HepG2 (cell line): ENCODE data around the gene CAD. TPM values are rescaled to one million over a fixed set of nuclear protein-coding genes. Genes with fewer than 3 reads are reported as not detected.

Source experiments
- ARNT ChIP-seq: fragments of 450-650 bp; IDR thresholded peaks from 2 replicates; pipeline ENCODE4 v1.6.1; 2017
- ASH2L ChIP-seq: fragments of 300-600, 200-600 bp; sonication (generic); IDR thresholded peaks from 2 replicates; pipeline ENCODE4 v1.7.0; 2017; ENCODE audit warnings: low read depth, mild to moderate bottlenecking, moderate library complexity, mixed read lengths, low read length; ENCODE audit not compliant: insufficient read length
- CBX2 ChIP-seq, 2 experiments: fragments of 200-600 bp in 1 of 2; sonication (generic); formaldehyde crosslinking in 1 of 2; IDR thresholded peaks; 2 replicates each; pipeline versions ENCODE4 v1.7.0 to v1.8.1; 2018 to 2022; ENCODE audit warnings: low read depth in 2 of 2, low read length in 1 of 2, mild to moderate bottlenecking in 1 of 2, missing genetic modification reagents in 1 of 2
- ERF ChIP-seq: IDR thresholded peaks from 2 replicates; pipeline ENCODE4 v1.6.1; 2018; ENCODE audit warnings: missing biosample characterization, missing genetic modification reagents
- NPAS2 ChIP-seq: sonication (generic); formaldehyde crosslinking; IDR thresholded peaks from 2 replicates; pipeline ENCODE4 v1.8.0; 2022; ENCODE audit warnings: mild to moderate bottlenecking, missing genetic modification reagents, borderline replicate concordance
- ONECUT2 ChIP-seq: sonication (generic); formaldehyde crosslinking; IDR thresholded peaks from 2 replicates; pipeline ENCODE4 v1.4.0; 2020; ENCODE audit warnings: missing genetic modification reagents
- PHF20 ChIP-seq: sonication (generic); formaldehyde crosslinking; IDR thresholded peaks from 2 replicates; pipeline ENCODE4 v1.5.0; 2020; ENCODE audit warnings: mild to moderate bottlenecking, missing genetic modification reagents
- PHF5A ChIP-seq: IDR thresholded peaks from one replicate; pipeline ENCODE4 v1.6.1; 2018; ENCODE audit warnings: low read depth, missing genetic modification reagents; ENCODE audit not compliant: unreplicated experiment
- SMAD3 ChIP-seq: sonication (generic); formaldehyde crosslinking; IDR thresholded peaks from 2 replicates; pipeline ENCODE4 v1.4.0; 2020; ENCODE audit warnings: missing genetic modification reagents
- TAF15 ChIP-seq: fragments of 200-400 bp; formaldehyde crosslinking; IDR thresholded peaks from one replicate; pipeline ENCODE4 v1.6.1; 2018; ENCODE audit warnings: mild to moderate bottlenecking, low read depth, low read length; ENCODE audit not compliant: poor library complexity, severe bottlenecking
- ZNF124 ChIP-seq: sonication (generic); formaldehyde crosslinking; IDR thresholded peaks from 2 replicates; pipeline ENCODE4 v1.4.0; 2020; ENCODE audit warnings: missing genetic modification reagents
- ZNF274 ChIP-seq: sonication (generic); formaldehyde crosslinking; IDR thresholded peaks from 2 replicates; pipeline ENCODE4 v1.5.1; 2020; ENCODE audit warnings: mild to moderate bottlenecking, missing genetic modification reagents
- ZNF335 ChIP-seq: sonication (generic); formaldehyde crosslinking; IDR thresholded peaks from 2 replicates; pipeline ENCODE4 v1.4.0; 2020; ENCODE audit warnings: missing genetic modification reagents
- ZNF501 ChIP-seq: sonication (generic); formaldehyde crosslinking; IDR thresholded peaks from 2 replicates; pipeline ENCODE4 v1.5.1; 2020; ENCODE audit warnings: mild to moderate bottlenecking, moderate library complexity, missing genetic modification reagents
- ZNF543 ChIP-seq: sonication (generic); formaldehyde crosslinking; IDR thresholded peaks from 2 replicates; pipeline ENCODE4 v1.4.0; 2020; ENCODE audit warnings: mild to moderate bottlenecking, missing genetic modification reagents
- ZNF564 ChIP-seq: sonication (generic); formaldehyde crosslinking; IDR thresholded peaks from 2 replicates; pipeline ENCODE4 v1.8.1; 2023; ENCODE audit warnings: mild to moderate bottlenecking, missing genetic modification reagents
- ZNF619 ChIP-seq: sonication (generic); formaldehyde crosslinking; IDR thresholded peaks from 2 replicates; pipeline ENCODE4 v1.4.0; 2020; ENCODE audit warnings: mild to moderate bottlenecking, missing genetic modification reagents
- polyA plus RNA-seq, 8 experiments: library from polyadenylated mRNA; depleted of rRNA in 3 of 8; stranded (reverse) in 7 of 8; unstranded in 1 of 8; fragments of >200 nt; fragmentation: Illumina TruSeq in 4 of 8; extraction: Trizol in 4 of 8; gene quantifications; 2 replicates each; pipeline versions ENCODE4 v1.2.1 to v1.2.3, GENCODE V29; 2011 to 2016; ENCODE audit warnings: low read depth in 4 of 8, missing spikeins in 1 of 8, mixed read lengths in 1 of 8; ENCODE audit not compliant: insufficient read depth in 1 of 8
- total RNA-seq, 5 experiments: library from RNA; depleted of rRNA; stranded (reverse); fragments of >200 nt; fragmentation: Illumina TruSeq; extraction: Trizol; gene quantifications; 2 replicates each; pipeline ENCODE4 v1.2.3, GENCODE V29; 2016; ENCODE audit warnings: low read depth in 1 of 5
- TF ChIP-seq, protein P1 (sequence below): sonication (generic); formaldehyde crosslinking; IDR thresholded peaks from 2 replicates; pipeline ENCODE4 v1.4.0; 2020; ENCODE audit warnings: missing genetic modification reagents
- TF ChIP-seq, protein P2 (sequence below): sonication (generic); formaldehyde crosslinking; IDR thresholded peaks from 2 replicates; pipeline ENCODE4 v1.8.0; 2022; ENCODE audit warnings: missing genetic modification reagents, mild to moderate bottlenecking, inconsistent platforms, borderline replicate concordance
- TF ChIP-seq, protein P3 (sequence below): sonication (generic); formaldehyde crosslinking; IDR thresholded peaks from 2 replicates; pipeline ENCODE4 v1.8.1; 2023; ENCODE audit warnings: mild to moderate bottlenecking, inconsistent platforms, moderate library complexity, missing genetic modification reagents, borderline replicate concordance
- TF ChIP-seq, protein P4 (sequence below): sonication (generic); formaldehyde crosslinking; conservative IDR thresholded peaks from 2 replicates; pipeline ENCODE4 v1.4.0; 2020; ENCODE audit warnings: mild to moderate bottlenecking, missing genetic modification reagents, moderate library complexity

CAD gene
- total and polyA plus RNA-seq, 2 of the 13 experiments (the other 11 are each of a cell fraction or from before 2014, with no cell fraction given): 21.7 to 37.0 TPM

DNA sequence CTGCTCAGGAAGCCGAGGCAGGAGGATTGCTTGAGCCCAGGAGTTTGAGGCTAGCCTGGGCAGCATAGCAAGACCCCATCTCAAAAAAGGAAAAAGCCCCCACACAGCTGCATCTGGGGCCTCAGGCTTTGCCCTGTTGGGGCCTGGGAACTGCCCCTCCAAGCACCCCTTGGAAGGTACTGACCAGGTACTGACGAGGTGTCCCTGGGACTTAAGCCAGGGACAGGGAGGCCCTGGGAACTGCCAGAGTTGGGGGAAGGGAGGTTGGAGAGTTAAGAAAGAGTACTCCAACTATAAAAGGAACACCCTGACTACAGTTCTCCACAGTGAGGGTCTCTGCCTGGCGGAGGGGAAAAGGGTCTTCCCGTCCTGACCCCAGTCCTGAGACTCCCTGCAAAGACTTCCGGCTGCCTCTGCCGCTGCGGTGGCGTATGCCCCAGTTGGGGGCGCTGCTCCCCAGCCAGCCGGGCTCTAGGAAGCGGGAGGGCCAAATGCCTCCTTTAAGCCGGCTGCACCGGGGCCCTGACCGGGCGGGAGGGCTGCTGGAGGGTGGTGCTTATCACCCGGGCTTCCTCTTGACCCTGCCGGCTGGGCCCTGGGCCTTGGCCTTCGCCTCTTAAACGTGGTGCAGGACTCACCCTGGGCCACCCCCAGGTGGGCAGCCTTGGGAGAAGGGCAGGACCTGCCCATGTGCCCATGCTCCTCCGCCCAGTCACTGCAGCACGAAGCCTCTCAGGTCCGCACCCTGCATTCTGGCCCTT is 32.9 kb downstream of the CAD start (continued):
- TF ChIP-seq ARNT: no peak
- TF ChIP-seq CBX2 (IDR thresholded peaks at IDR 0.05; ENCODE audit: low read depth, low read length): no peak
- TF ChIP-seq CBX2 (CRISPR knock-in tag; IDR thresholded peaks at IDR 0.05; ENCODE audit: low read depth): 0 out of 2 replicates have a peak, but pooled peaks have one; percentile 35
- no peak for TF ChIP-seq SMAD3 (CRISPR knock-in tag)
- TF ChIP-seq ZNF335 (CRISPR knock-in tag): 0 out of 2 replicates have a peak, but pooled peaks have one; percentile 45
- peak; percentile 42 for TF ChIP-seq ASH2L
- TF ChIP-seq TAF15: no peak
- TF ChIP-seq, protein P1, sequence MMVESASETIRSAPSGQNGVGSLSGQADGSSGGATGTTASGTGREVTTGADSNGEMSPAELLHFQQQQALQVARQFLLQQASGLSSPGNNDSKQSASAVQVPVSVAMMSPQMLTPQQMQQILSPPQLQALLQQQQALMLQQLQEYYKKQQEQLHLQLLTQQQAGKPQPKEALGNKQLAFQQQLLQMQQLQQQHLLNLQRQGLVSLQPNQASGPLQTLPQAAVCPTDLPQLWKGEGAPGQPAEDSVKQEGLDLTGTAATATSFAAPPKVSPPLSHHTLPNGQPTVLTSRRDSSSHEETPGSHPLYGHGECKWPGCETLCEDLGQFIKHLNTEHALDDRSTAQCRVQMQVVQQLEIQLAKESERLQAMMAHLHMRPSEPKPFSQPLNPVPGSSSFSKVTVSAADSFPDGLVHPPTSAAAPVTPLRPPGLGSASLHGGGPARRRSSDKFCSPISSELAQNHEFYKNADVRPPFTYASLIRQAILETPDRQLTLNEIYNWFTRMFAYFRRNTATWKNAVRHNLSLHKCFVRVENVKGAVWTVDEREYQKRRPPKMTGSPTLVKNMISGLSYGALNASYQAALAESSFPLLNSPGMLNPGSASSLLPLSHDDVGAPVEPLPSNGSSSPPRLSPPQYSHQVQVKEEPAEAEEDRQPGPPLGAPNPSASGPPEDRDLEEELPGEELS: peak; percentile 42; the same call in 1 of the 2 replicates
- TF ChIP-seq, protein P2, sequence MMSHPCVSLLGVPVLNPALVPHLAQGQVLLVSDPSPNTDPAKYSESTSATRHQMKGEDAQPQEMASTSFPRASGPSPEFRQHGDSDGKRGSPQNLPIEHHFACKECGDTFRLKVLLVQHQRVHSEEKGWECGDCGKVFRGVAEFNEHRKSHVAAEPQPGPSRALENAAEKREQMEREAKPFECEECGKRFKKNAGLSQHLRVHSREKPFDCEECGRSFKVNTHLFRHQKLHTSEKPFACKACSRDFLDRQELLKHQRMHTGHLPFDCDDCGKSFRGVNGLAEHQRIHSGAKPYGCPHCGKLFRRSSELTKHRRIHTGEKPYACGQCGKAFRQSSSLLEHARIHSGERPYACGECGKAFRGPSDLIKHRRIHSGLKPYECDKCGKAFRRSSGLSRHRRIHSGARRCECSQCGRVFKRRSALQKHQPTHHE (CRISPR knock-in tag): peak; percentile 89; the same call in 1 of the 2 replicates
- TF ChIP-seq ZNF564 (CRISPR knock-in tag): 0 out of 2 replicates have a peak, but pooled peaks have one; percentile 59
- TF ChIP-seq ZNF274 (CRISPR knock-in tag): peak; percentile 65
- peak; percentile 66; the same call in 1 of the 2 replicates for TF ChIP-seq ERF
- no peak for TF ChIP-seq NPAS2 (CRISPR knock-in tag)
- no peak for TF ChIP-seq ZNF124 (CRISPR knock-in tag)
- TF ChIP-seq ONECUT2: no peak
- TF ChIP-seq PHF5A (CRISPR knock-in tag): no peak
- peak; percentile 15; the same call in 1 of the 2 replicates for TF ChIP-seq ZNF619
- TF ChIP-seq ZNF501 (CRISPR knock-in tag): peak; percentile 83
- TF ChIP-seq, protein P3, sequence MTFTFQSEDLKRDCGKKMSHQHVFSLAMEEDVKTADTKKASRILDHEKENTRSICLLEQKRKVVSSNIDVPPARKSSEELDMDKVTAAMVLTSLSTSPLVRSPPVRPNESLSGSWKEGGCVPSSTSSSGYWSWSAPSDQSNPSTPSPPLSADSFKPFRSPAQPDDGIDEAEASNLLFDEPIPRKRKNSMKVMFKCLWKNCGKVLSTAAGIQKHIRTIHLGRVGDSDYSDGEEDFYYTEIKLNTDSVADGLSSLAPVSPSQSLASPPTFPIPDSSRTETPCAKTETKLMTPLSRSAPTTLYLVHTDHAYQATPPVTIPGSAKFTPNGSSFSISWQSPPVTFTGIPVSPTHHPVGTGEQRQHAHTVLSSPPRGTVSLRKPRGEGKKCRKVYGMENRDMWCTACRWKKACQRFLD: 0 out of 2 replicates have a peak, but pooled peaks have one; percentile 21
- TF ChIP-seq, protein P4, sequence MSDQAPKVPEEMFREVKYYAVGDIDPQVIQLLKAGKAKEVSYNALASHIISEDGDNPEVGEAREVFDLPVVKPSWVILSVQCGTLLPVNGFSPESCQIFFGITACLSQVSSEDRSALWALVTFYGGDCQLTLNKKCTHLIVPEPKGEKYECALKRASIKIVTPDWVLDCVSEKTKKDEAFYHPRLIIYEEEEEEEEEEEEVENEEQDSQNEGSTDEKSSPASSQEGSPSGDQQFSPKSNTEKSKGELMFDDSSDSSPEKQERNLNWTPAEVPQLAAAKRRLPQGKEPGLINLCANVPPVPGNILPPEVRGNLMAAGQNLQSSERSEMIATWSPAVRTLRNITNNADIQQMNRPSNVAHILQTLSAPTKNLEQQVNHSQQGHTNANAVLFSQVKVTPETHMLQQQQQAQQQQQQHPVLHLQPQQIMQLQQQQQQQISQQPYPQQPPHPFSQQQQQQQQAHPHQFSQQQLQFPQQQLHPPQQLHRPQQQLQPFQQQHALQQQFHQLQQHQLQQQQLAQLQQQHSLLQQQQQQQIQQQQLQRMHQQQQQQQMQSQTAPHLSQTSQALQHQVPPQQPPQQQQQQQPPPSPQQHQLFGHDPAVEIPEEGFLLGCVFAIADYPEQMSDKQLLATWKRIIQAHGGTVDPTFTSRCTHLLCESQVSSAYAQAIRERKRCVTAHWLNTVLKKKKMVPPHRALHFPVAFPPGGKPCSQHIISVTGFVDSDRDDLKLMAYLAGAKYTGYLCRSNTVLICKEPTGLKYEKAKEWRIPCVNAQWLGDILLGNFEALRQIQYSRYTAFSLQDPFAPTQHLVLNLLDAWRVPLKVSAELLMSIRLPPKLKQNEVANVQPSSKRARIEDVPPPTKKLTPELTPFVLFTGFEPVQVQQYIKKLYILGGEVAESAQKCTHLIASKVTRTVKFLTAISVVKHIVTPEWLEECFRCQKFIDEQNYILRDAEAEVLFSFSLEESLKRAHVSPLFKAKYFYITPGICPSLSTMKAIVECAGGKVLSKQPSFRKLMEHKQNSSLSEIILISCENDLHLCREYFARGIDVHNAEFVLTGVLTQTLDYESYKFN (CRISPR knock-in tag): no peak; the same call in 1 of the 2 replicates
- peak; percentile 43; the same call in 1 of the 2 replicates for TF ChIP-seq ZNF543 (CRISPR knock-in tag)
- TF ChIP-seq PHF20: peak; percentile 46; the same call in 1 of the 2 replicates
